ENCODE results near the gene FGF7. TPM values are rescaled to one million over a fixed set of nuclear protein-coding genes. Genes with fewer than 3 reads are reported as not detected.

Gene FGF7
- polyA plus RNA-seq, 1 donor from 2014 or later = 0.04 TPM

DNA sequence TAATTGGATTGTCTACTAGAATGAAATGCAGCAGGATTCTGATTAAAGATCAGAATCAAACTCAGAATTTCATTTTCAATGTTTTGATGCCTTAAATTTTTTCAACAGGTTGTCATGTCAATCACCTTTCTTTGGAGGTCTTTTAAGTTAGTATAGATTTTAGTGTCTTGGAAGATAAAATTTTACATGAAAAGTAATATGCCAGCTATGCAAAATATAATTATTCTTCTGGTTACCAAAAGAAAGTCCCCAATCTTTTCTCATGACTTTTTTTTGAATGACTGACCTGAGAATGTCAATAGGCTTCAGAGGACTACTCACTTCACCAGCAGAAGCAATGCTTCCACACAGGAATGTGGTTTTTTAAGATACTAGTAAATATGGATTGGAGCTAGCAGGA is 4.3 kb downstream of the FGF7 start:
- H3K9me2 ChIP-seq (ENCODE audit: insufficient read depth, low read length) = no peaks in the 10 kb centered on the region
- H3K27ac ChIP-seq (ENCODE audit: low read length) = no peak overlapping the region
- no peaks in the 10 kb centered on the region for H3K36me3 ChIP-seq (ENCODE audit: insufficient read depth, low read length)
- H3K9me3 ChIP-seq (ENCODE audit: low read length) = no peaks in the 10 kb centered on the region
- H3K79me2 ChIP-seq (replicated peaks; ENCODE audit: insufficient read depth, low read length) = no peaks in the 10 kb centered on the region
- H3K4me2 ChIP-seq (ENCODE audit: low read length) = no peak overlapping the region
- TF ChIP-seq REST (IDR thresholded peaks at IDR 0.05; ENCODE audit: borderline replicate concordance) = no peak
- no peak for TF ChIP-seq POLR2AphosphoS5 (IDR thresholded peaks at IDR 0.05)
- no peak for TF ChIP-seq EP300 (conservative IDR thresholded peaks at IDR 0.05; ENCODE audit: poor library complexity, severe bottlenecking)
- TF ChIP-seq TAF1 (IDR thresholded peaks at IDR 0.05; ENCODE audit: low read depth) = no peak
- TF ChIP-seq, protein P1, sequence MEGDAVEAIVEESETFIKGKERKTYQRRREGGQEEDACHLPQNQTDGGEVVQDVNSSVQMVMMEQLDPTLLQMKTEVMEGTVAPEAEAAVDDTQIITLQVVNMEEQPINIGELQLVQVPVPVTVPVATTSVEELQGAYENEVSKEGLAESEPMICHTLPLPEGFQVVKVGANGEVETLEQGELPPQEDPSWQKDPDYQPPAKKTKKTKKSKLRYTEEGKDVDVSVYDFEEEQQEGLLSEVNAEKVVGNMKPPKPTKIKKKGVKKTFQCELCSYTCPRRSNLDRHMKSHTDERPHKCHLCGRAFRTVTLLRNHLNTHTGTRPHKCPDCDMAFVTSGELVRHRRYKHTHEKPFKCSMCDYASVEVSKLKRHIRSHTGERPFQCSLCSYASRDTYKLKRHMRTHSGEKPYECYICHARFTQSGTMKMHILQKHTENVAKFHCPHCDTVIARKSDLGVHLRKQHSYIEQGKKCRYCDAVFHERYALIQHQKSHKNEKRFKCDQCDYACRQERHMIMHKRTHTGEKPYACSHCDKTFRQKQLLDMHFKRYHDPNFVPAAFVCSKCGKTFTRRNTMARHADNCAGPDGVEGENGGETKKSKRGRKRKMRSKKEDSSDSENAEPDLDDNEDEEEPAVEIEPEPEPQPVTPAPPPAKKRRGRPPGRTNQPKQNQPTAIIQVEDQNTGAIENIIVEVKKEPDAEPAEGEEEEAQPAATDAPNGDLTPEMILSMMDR (IDR thresholded peaks at IDR 0.05; ENCODE audit: poor library complexity, severe bottlenecking) = no peak
- no peak for TF ChIP-seq RAD21 (conservative IDR thresholded peaks at IDR 0.05)
- no peak for TF ChIP-seq EZH2 (IDR thresholded peaks at IDR 0.05; ENCODE audit: borderline replicate concordance, insufficient read depth, low read length, poor library complexity, severe bottlenecking)
- TF ChIP-seq MXI1 (conservative IDR thresholded peaks at IDR 0.05; ENCODE audit: poor library complexity, severe bottlenecking) = no peak
- TF ChIP-seq SMC3 (conservative IDR thresholded peaks at IDR 0.05; ENCODE audit: poor library complexity) = no peak
- H3K9ac ChIP-seq (ENCODE audit: low read length) = no peak overlapping the region
- no peak overlapping the region for H2AFZ ChIP-seq (ENCODE audit: low read depth, low read length)
- H3F3A ChIP-seq (ENCODE audit: insufficient read depth, low read length, poor library complexity, severe bottlenecking) = no peaks in the 10 kb centered on the region
- no peaks in the 10 kb centered on the region for H4K20me1 ChIP-seq (ENCODE audit: insufficient read depth)
- no peak overlapping the region for H3K4me3 ChIP-seq (ENCODE audit: low read length)
- no peaks in the 10 kb centered on the region for H3K27me3 ChIP-seq (ENCODE audit: insufficient read depth, low read depth, low read length)

- H4K20me1 ChIP-seq (ENCODE audit: insufficient read depth) = no peaks in the 10 kb centered on the region
- H3K4me2 ChIP-seq (ENCODE audit: low read length) = no peak overlapping the region
- TF ChIP-seq REST (IDR thresholded peaks at IDR 0.05; ENCODE audit: borderline replicate concordance) = no peak
- no peak for TF ChIP-seq RAD21 (conservative IDR thresholded peaks at IDR 0.05)
- no peak for TF ChIP-seq EZH2 (IDR thresholded peaks at IDR 0.05; ENCODE audit: borderline replicate concordance, insufficient read depth, low read length, poor library complexity, severe bottlenecking)
- no peak for TF ChIP-seq MXI1 (conservative IDR thresholded peaks at IDR 0.05; ENCODE audit: poor library complexity, severe bottlenecking)
- no peak for TF ChIP-seq EP300 (conservative IDR thresholded peaks at IDR 0.05; ENCODE audit: poor library complexity, severe bottlenecking)
- TF ChIP-seq POLR2AphosphoS5 (IDR thresholded peaks at IDR 0.05) = no peak
- TF ChIP-seq, protein P1 (IDR thresholded peaks at IDR 0.05; ENCODE audit: poor library complexity, severe bottlenecking) = no peak
- no peak for TF ChIP-seq TAF1 (IDR thresholded peaks at IDR 0.05; ENCODE audit: low read depth)
- no peak for TF ChIP-seq SMC3 (conservative IDR thresholded peaks at IDR 0.05; ENCODE audit: poor library complexity)
- no peaks in the 10 kb centered on the region for H3K9me2 ChIP-seq (ENCODE audit: insufficient read depth, low read length)
- no peaks in the 10 kb centered on the region for H3K9me3 ChIP-seq (ENCODE audit: low read length)
- H3K9ac ChIP-seq (ENCODE audit: low read length) = no peak overlapping the region
- H3K4me3 ChIP-seq (ENCODE audit: low read length) = no peak overlapping the region
- H3K27ac ChIP-seq (ENCODE audit: low read length) = no peak overlapping the region
- no peak overlapping the region for H2AFZ ChIP-seq (ENCODE audit: low read depth, low read length)
- no peaks in the 10 kb centered on the region for H3F3A ChIP-seq (ENCODE audit: insufficient read depth, low read length, poor library complexity, severe bottlenecking)
- H3K36me3 ChIP-seq (ENCODE audit: insufficient read depth, low read length) = no peaks in the 10 kb centered on the region
- H3K79me2 ChIP-seq (replicated peaks; ENCODE audit: insufficient read depth, low read length) = no peaks in the 10 kb centered on the region
- no peaks in the 10 kb centered on the region for H3K27me3 ChIP-seq (ENCODE audit: insufficient read depth, low read depth, low read length)
Measured at GRCh38 chr15:49428409-49429095, 5.5 kb downstream of the FGF7 start.
